Omental fat pad (tissue), 4 donors: ENCODE results near the gene NPFFR1. TPM values are rescaled to one million over a fixed set of nuclear protein-coding genes. Genes with fewer than 3 reads are reported as not detected.

Experiments
- ATAC-seq: fragments of 150-250 bp; one replicate; pipeline ENCODE4 v1.9.1; 2016; ENCODE audit warnings: mild to moderate bottlenecking, moderate library complexity; ENCODE audit not compliant: low FRiP score
- DNase-seq: peaks from one replicate; pipeline ENCODE4 v3.0.0-alpha.2; 2019; ENCODE audit warnings: low spot score
- CTCF ChIP-seq, 3 donors: fragments of 450-650 bp; IDR thresholded peaks; one replicate each; pipeline ENCODE4 v1.5.1; 2016 to 2017; ENCODE audit warnings: antibody characterized with exemption in 3 of 3, mild to moderate bottlenecking in 3 of 3, moderate library complexity in 2 of 3
- total RNA-seq, 4 donors: library from RNA; depleted of rRNA; stranded (reverse); fragments of >200 nt; gene quantifications; one replicate each; pipeline ENCODE4 v1.1.0, GENCODE V29; 2016

The NPFFR1 gene
- total RNA-seq, 4 donors from 2014 or later = 0.19 to 3.4 (median 0.60) TPM; not detected in 1

GRCh38 chr10:70269741-70270140 is 14.1 kb downstream of the NPFFR1 start:
- no peak for TF ChIP-seq CTCF (IDR thresholded peaks at IDR 0.05)

GRCh38 chr10:70268376-70268775 is 15.4 kb downstream of the NPFFR1 start:
- TF ChIP-seq CTCF (IDR thresholded peaks at IDR 0.05) = no peak
- no peak for DNase-seq
- ATAC-seq = no peak

More at GRCh38 chr10:70269741-70270140, 14.1 kb downstream of the NPFFR1 start:
- ATAC-seq (no peak), DNase-seq (no peak)

- no peak for DNase-seq
- TF ChIP-seq CTCF (IDR thresholded peaks at IDR 0.05) = no peak
- ATAC-seq = peak; percentile 67
Measured at GRCh38 chr10:70267161-70267933, 16.5 kb downstream of the NPFFR1 start.

GRCh38 chr10:70266701-70267100 is 17.1 kb downstream of the NPFFR1 start:
- ATAC-seq (no peak), DNase-seq (no peak)
- no peak for TF ChIP-seq CTCF (IDR thresholded peaks at IDR 0.05)

GRCh38 chr10:70266056-70266455 is 17.7 kb downstream of the NPFFR1 start:
- ATAC-seq = no peak
- no peak for DNase-seq
- no peak for TF ChIP-seq CTCF (IDR thresholded peaks at IDR 0.05)

- TF ChIP-seq CTCF (IDR thresholded peaks at IDR 0.05) = no peak
- no peak for ATAC-seq
- DNase-seq = no peak
Measured at GRCh38 chr10:70265032-70265689, 18.6 kb downstream of the NPFFR1 start.

GRCh38 chr10:70260734-70261133 is 23.1 kb downstream of the NPFFR1 start:
- no peak for ATAC-seq
- no peak for TF ChIP-seq CTCF (IDR thresholded peaks at IDR 0.05)
- DNase-seq = no peak
